Fibroblast of lung (primary cell): ENCODE results near the gene ACVR2A. TPM values are rescaled to one million over a fixed set of nuclear protein-coding genes. Genes with fewer than 3 reads are reported as not detected.

ENCODE experiments used
- DNase-seq, 2 donors: peaks; one replicate each; pipeline versions ENCODE4 v3.0.0 to v3.0.0-alpha.2; 2010; ENCODE audit warnings: low read depth in 2 of 2
- H2AFZ ChIP-seq: 2 replicates; pipeline ENCODE4 v1.5.1; 2012; ENCODE audit warnings: low read length, control low read depth, inconsistent platforms
- H3K27ac ChIP-seq: 2 replicates; pipeline ENCODE4 v1.5.1; 2011; ENCODE audit warnings: low read length, control low read depth; ENCODE audit not compliant: insufficient read depth
- H3K27me3 ChIP-seq: 2 replicates; pipeline ENCODE4 v1.5.1; 2011; ENCODE audit warnings: mild to moderate bottlenecking, low read length; ENCODE audit not compliant: control insufficient read depth, insufficient read depth
- H3K36me3 ChIP-seq: 2 replicates; pipeline ENCODE4 v1.5.1; 2011; ENCODE audit warnings: low read length; ENCODE audit not compliant: control insufficient read depth, insufficient read depth
- H3K4me1 ChIP-seq: 2 replicates; pipeline ENCODE4 v1.5.1; 2011; ENCODE audit warnings: low read length; ENCODE audit not compliant: control insufficient read depth, insufficient read depth; ENCODE audit errors: extremely low read depth
- H3K4me2 ChIP-seq: 2 replicates; pipeline ENCODE4 v1.5.1; 2011; ENCODE audit warnings: low read length, control low read depth; ENCODE audit not compliant: insufficient read depth; ENCODE audit errors: extremely low read depth
- H3K4me3 ChIP-seq, 4 experiments: fragments of 200-600 bp in 1 of 4; sonication (generic) in 1 of 4; replicated peaks in 1 of 4; 2 replicates each; pipeline ENCODE4 v1.5.1; 2011 to 2016; ENCODE audit warnings: low read length in 4 of 4, low read depth in 3 of 4, mild to moderate bottlenecking in 3 of 4, control low read depth in 2 of 4, inconsistent platforms in 1 of 4, mixed read lengths in 1 of 4; ENCODE audit not compliant: insufficient read depth in 1 of 4; ENCODE audit errors: control extremely low read depth in 1 of 4
- H3K79me2 ChIP-seq: 2 replicates; pipeline ENCODE4 v1.5.1; 2012; ENCODE audit warnings: mild to moderate bottlenecking, low read length, inconsistent platforms; ENCODE audit not compliant: control insufficient read depth, insufficient read depth
- H3K9ac ChIP-seq: 2 replicates; pipeline ENCODE4 v1.5.1; 2011; ENCODE audit warnings: mild to moderate bottlenecking, low read length, control low read depth; ENCODE audit not compliant: insufficient read depth
- H3K9me3 ChIP-seq: 2 replicates; pipeline ENCODE4 v1.5.1; 2012; ENCODE audit warnings: low read depth, low read length; ENCODE audit not compliant: control insufficient read depth, insufficient read depth
- H4K20me1 ChIP-seq: 2 replicates; pipeline ENCODE4 v1.5.1; 2011; ENCODE audit warnings: low read length; ENCODE audit not compliant: control insufficient read depth, insufficient read depth; ENCODE audit errors: extremely low read depth
- CTCF ChIP-seq, 2 donors: IDR thresholded peaks in 1 of 2; conservative IDR thresholded peaks in 1 of 2; 1 replicate in 1 of 2; 2 replicates in 1 of 2; pipeline ENCODE4 v1.5.1; 2011 to 2012; ENCODE audit warnings: low read length in 2 of 2, control low read depth in 1 of 2, inconsistent platforms in 1 of 2, low read depth in 1 of 2, mild to moderate bottlenecking in 1 of 2
- EZH2 ChIP-seq: IDR thresholded peaks from 2 replicates; pipeline ENCODE4 v1.5.1; 2012; ENCODE audit warnings: low read length, control low read depth, mild to moderate bottlenecking; ENCODE audit errors: missing control alignments
- polyA plus RNA-seq, 2 donors: library from polyadenylated mRNA; depleted of rRNA in 1 of 2; stranded (reverse) in 1 of 2; unstranded in 1 of 2; fragments of >200 nt; gene quantifications; 2 replicates each; pipeline ENCODE4 v1.2.1, GENCODE V29; 2011 to 2012; ENCODE audit warnings: missing spikeins in 1 of 2
- total RNA-seq: library from RNA; depleted of rRNA; stranded (reverse); fragments of >200 nt; gene quantifications from 2 replicates; pipeline ENCODE4 v1.2.1, GENCODE V29; 2014

The ACVR2A gene
- total and polyA plus RNA-seq, 2 donors (not counting 1 experiment from before 2014, with no cell fraction given), result 8.9 to 9.8 TPM

- Histone ChIP-seq H3K27me3 (no peaks in the 10 kb centered on the region), H3K4me2 (no peak overlapping the region), H3K79me2 (no peaks in the 10 kb centered on the region), H3K27ac (no peak overlapping the region), H3K9ac (no peak overlapping the region), H3K4me3 (no peak overlapping the region), H3K9me3 (no peaks in the 10 kb centered on the region), H4K20me1 (no peaks in the 10 kb centered on the region), H3K36me3 (peaks cover 2% of the 10 kb centered on the region), H2AFZ (no peak overlapping the region), H3K4me1 (no peaks in the 10 kb centered on the region)
- no peak for TF ChIP-seq EZH2
- no peak for TF ChIP-seq CTCF (conservative IDR thresholded peaks at IDR 0.05 in 1 of 2, IDR thresholded peaks at IDR 0.05 in 1 of 2; ENCODE audit: low read depth in 1 of 2, low read length in 2 of 2)
- no peak for DNase-seq
Observed at GRCh38 chr2:147939313-147939712, 94.5 kb downstream of the ACVR2A start.

- Histone ChIP-seq H3K36me3 (no peaks in the 10 kb centered on the region), H3K4me1 (no peaks in the 10 kb centered on the region), H3K9ac (no peak overlapping the region), H3K27ac (no peak overlapping the region), H3K27me3 (no peaks in the 10 kb centered on the region), H3K4me2 (no peak overlapping the region), H3K79me2 (no peaks in the 10 kb centered on the region), H2AFZ (no peak overlapping the region), H4K20me1 (no peaks in the 10 kb centered on the region), H3K4me3 (no peak overlapping the region), H3K9me3 (no peaks in the 10 kb centered on the region)
- no peak for TF ChIP-seq EZH2
- no peak for TF ChIP-seq CTCF (conservative IDR thresholded peaks at IDR 0.05 in 1 of 2, IDR thresholded peaks at IDR 0.05 in 1 of 2; ENCODE audit: low read depth in 1 of 2, low read length in 2 of 2)
- peak; percentile 15 to 21 for DNase-seq
Observed at GRCh38 chr2:147945660-147946059, 100.8 kb downstream of the ACVR2A start.

- Histone ChIP-seq H3K4me3 (no peak overlapping the region), H2AFZ (no peak overlapping the region), H3K4me1 (no peaks in the 10 kb centered on the region), H4K20me1 (no peaks in the 10 kb centered on the region), H3K27me3 (no peaks in the 10 kb centered on the region), H3K9me3 (no peaks in the 10 kb centered on the region), H3K4me2 (no peak overlapping the region), H3K36me3 (no peaks in the 10 kb centered on the region), H3K27ac (no peak overlapping the region), H3K79me2 (no peaks in the 10 kb centered on the region), H3K9ac (no peak overlapping the region)
- TF ChIP-seq CTCF (conservative IDR thresholded peaks at IDR 0.05 in 1 of 2, IDR thresholded peaks at IDR 0.05 in 1 of 2; ENCODE audit: low read depth in 1 of 2, low read length in 2 of 2), result no peak
- TF ChIP-seq EZH2, result no peak
- no peak for DNase-seq
Observed at GRCh38 chr2:147952118-147952517, 107.3 kb downstream of the ACVR2A start.
